NOMO-1 (cell line): Measurements from ENCODE around the gene IL3RA.
"Not testable (repeated sequence)": the region's sequence is repeated elsewhere in the genome, so short reads cannot be mapped to it uniquely, and the experiment has no call there.

Source experiments
- DNase-seq, 2 experiments: peaks; one replicate each; lab custom pipeline; 2025; ENCODE audit not compliant: unreplicated experiment in 2 of 2; lab: John Stamatoyannopoulos, UW

The IL3RA gene

GRCh38 chrX:1336331-1336943 lies at the start of gene IL3RA:
Gene IL3RA, plus strand, starts transcription at chrX:1336785. Its CDS starts 4,981 bp downstream, at chrX:1341766.
- peak; percentile 72 to 94 for DNase-seq

- DNase-seq: no peak
Observed at GRCh38 chrX:1289535-1289934, 47.0 kb upstream of the IL3RA start.

GRCh38 chrX:1291110-1291740 lies 45.4 kb upstream of the IL3RA start:
- DNase-seq: no peak

- no peak for DNase-seq
Observed at GRCh38 chrX:1292575-1293290, 43.9 kb upstream of the IL3RA start.

- DNase-seq: no peak
Observed at GRCh38 chrX:1294301-1295067, 42.1 kb upstream of the IL3RA start.

- no peak for DNase-seq
Observed at GRCh38 chrX:1295550-1295949, 41.0 kb upstream of the IL3RA start.

- not testable (repeated sequence) for DNase-seq
Observed at GRCh38 chrX:1297591-1297990, 39.0 kb upstream of the IL3RA start.

GRCh38 chrX:1300449-1300848 lies 36.1 kb upstream of the IL3RA start:
- DNase-seq: no peak

- no peak for DNase-seq
Observed at GRCh38 chrX:1305411-1305810, 31.2 kb upstream of the IL3RA start.

- DNase-seq: no peak
Observed at GRCh38 chrX:1306909-1307625, 29.5 kb upstream of the IL3RA start.

GRCh38 chrX:1307626-1308340 lies 28.8 kb upstream of the IL3RA start:
- no peak for DNase-seq

- no peak for DNase-seq
Observed at GRCh38 chrX:1308476-1308875, 28.1 kb upstream of the IL3RA start.

- not testable (repeated sequence) for DNase-seq
Observed at GRCh38 chrX:1308917-1309316, 27.7 kb upstream of the IL3RA start.

GRCh38 chrX:1313788-1314187 lies 22.8 kb upstream of the IL3RA start:
- DNase-seq: no peak

GRCh38 chrX:1316527-1316926 lies 20.1 kb upstream of the IL3RA start:
- DNase-seq: peak; percentile 88 to 92

- DNase-seq: no peak
Observed at GRCh38 chrX:1321674-1322073, 14.9 kb upstream of the IL3RA start.

- peak; percentile 26 to 41 for DNase-seq
Observed at GRCh38 chrX:1322393-1322792, 14.2 kb upstream of the IL3RA start.

- peak; percentile 79 to 87 for DNase-seq
Observed at GRCh38 chrX:1323315-1323714, 13.3 kb upstream of the IL3RA start.

GRCh38 chrX:1325515-1326116 lies 11.0 kb upstream of the IL3RA start:
- DNase-seq: no peak
